Neuronal stem cell (in vitro differentiated cells): ENCODE data around the gene PGA4.
A peak's percentile ranks its signal among the peaks of the same experiment; 100 is the strongest.

Experiments used
- DNase-seq: peaks from one replicate; pipeline ENCODE4 v3.0.0-alpha.2; 2013; ENCODE audit warnings: low spot score
- H2AFZ ChIP-seq: one replicate; pipeline ENCODE4 v1.6.1; 2013; ENCODE audit warnings: mild to moderate bottlenecking, low read length, inconsistent platforms
- H2AK5ac ChIP-seq: 2 replicates; pipeline ENCODE4 v1.6.1; 2013; ENCODE audit warnings: low read depth, mild to moderate bottlenecking, inconsistent platforms, low read length, moderate library complexity, mixed read lengths
- H2BK120ac ChIP-seq: 2 replicates; pipeline ENCODE4 v1.6.1; 2013; ENCODE audit warnings: low read depth, mild to moderate bottlenecking, inconsistent platforms, low read length, moderate library complexity, mixed read lengths
- H2BK12ac ChIP-seq: one replicate; pipeline ENCODE4 v1.6.1; 2013; ENCODE audit warnings: low read length, inconsistent platforms
- H2BK15ac ChIP-seq: 2 replicates; pipeline ENCODE4 v1.6.1; 2013; ENCODE audit warnings: mild to moderate bottlenecking, low read length, inconsistent platforms, mixed read lengths
- H2BK5ac ChIP-seq: one replicate; pipeline ENCODE4 v1.6.1; 2013; ENCODE audit warnings: inconsistent platforms, mild to moderate bottlenecking, low read length, moderate library complexity
- H3K14ac ChIP-seq: one replicate; pipeline ENCODE4 v1.6.1; 2013; ENCODE audit warnings: low read length, inconsistent platforms
- H3K18ac ChIP-seq: 2 replicates; pipeline ENCODE4 v1.6.1; 2013; ENCODE audit warnings: low read length, inconsistent platforms
- H3K23ac ChIP-seq: 2 replicates; pipeline ENCODE4 v1.6.1; 2013; ENCODE audit warnings: low read depth, mild to moderate bottlenecking, mixed read lengths, low read length, inconsistent platforms; ENCODE audit not compliant: poor library complexity
- H3K27ac ChIP-seq: replicated peaks from 3 replicates; pipeline ENCODE4 v1.5.1; 2013; ENCODE audit warnings: low read length, inconsistent platforms
- H3K27me3 ChIP-seq, 3 experiments: 2 replicates each; pipeline ENCODE4 v1.6.1; 2013; ENCODE audit warnings: low read length in 3 of 3, mild to moderate bottlenecking in 2 of 3, inconsistent platforms in 1 of 3, low read depth in 1 of 3, mixed read lengths in 1 of 3, moderate library complexity in 1 of 3; ENCODE audit not compliant: control insufficient read depth in 3 of 3, insufficient read depth in 3 of 3
- H3K36me3 ChIP-seq, 2 donors: replicated peaks in 1 of 2; 2 replicates each; pipeline ENCODE4 v1.6.1; 2013; ENCODE audit warnings: low read length in 2 of 2; ENCODE audit not compliant: control insufficient read depth in 2 of 2, insufficient read depth in 2 of 2
- H3K4ac ChIP-seq: 2 replicates; pipeline ENCODE4 v1.6.1; 2013; ENCODE audit warnings: inconsistent platforms, mild to moderate bottlenecking, low read length, moderate library complexity
- H3K4me1 ChIP-seq, 2 donors: 1 replicate in 1 of 2; 2 replicates in 1 of 2; pipeline ENCODE4 v1.6.1; 2013; ENCODE audit warnings: low read length in 2 of 2, low read depth in 1 of 2; ENCODE audit not compliant: control insufficient read depth in 2 of 2, insufficient read depth in 1 of 2
- H3K4me2 ChIP-seq: one replicate; pipeline ENCODE4 v1.6.1; 2013; ENCODE audit warnings: mild to moderate bottlenecking, low read length, inconsistent platforms; ENCODE audit not compliant: insufficient read depth, poor library complexity, severe bottlenecking
- H3K4me3 ChIP-seq, 2 donors: 2 replicates each; pipeline ENCODE4 v1.5.1; 2013; ENCODE audit warnings: low read length in 2 of 2, mild to moderate bottlenecking in 2 of 2, inconsistent platforms in 1 of 2, moderate library complexity in 1 of 2
- H3K79me1 ChIP-seq: one replicate; pipeline ENCODE4 v1.6.1; 2013; ENCODE audit warnings: low read depth, mild to moderate bottlenecking, inconsistent platforms, low read length, moderate library complexity
- H3K9ac ChIP-seq: one replicate; pipeline ENCODE4 v1.6.1; 2013; ENCODE audit warnings: mild to moderate bottlenecking, low read depth, low read length, inconsistent platforms; ENCODE audit not compliant: poor library complexity
- H3K9me3 ChIP-seq, 2 donors: replicated peaks in 1 of 2; 2 replicates each; pipeline versions ENCODE3 to v1.6.1; 2013; ENCODE audit warnings: low read length in 2 of 2, mild to moderate bottlenecking in 2 of 2, inconsistent platforms in 1 of 2, low read depth in 1 of 2, mixed read lengths in 1 of 2, moderate library complexity in 1 of 2; ENCODE audit not compliant: control insufficient read depth in 2 of 2, insufficient read depth in 1 of 2
- H4K8ac ChIP-seq: one replicate; pipeline ENCODE4 v1.6.1; 2013; ENCODE audit warnings: low read depth, mild to moderate bottlenecking, inconsistent platforms, low read length, moderate library complexity
- H4K91ac ChIP-seq: one replicate; pipeline ENCODE4 v1.6.1; 2013; ENCODE audit warnings: low read length, low read depth, mild to moderate bottlenecking, inconsistent platforms; ENCODE audit not compliant: poor library complexity
- WGBS, 2 donors: extraction: QIAGEN DNeasy Blood & Tissue Kit; methylation state at CpG; one replicate each; pipeline ENCODE4 v1.1.7; 2013; ENCODE audit warnings: missing lambda C conversion rate in 2 of 2, mixed read lengths in 1 of 2; ENCODE audit not compliant: insufficient read length in 2 of 2, insufficient replicate concordance in 1 of 2; ENCODE audit errors: extremely low coverage in 2 of 2; 5-methylcytosine and 5-hydroxymethylcytosine counted together

PGA4 gene

DNA sequence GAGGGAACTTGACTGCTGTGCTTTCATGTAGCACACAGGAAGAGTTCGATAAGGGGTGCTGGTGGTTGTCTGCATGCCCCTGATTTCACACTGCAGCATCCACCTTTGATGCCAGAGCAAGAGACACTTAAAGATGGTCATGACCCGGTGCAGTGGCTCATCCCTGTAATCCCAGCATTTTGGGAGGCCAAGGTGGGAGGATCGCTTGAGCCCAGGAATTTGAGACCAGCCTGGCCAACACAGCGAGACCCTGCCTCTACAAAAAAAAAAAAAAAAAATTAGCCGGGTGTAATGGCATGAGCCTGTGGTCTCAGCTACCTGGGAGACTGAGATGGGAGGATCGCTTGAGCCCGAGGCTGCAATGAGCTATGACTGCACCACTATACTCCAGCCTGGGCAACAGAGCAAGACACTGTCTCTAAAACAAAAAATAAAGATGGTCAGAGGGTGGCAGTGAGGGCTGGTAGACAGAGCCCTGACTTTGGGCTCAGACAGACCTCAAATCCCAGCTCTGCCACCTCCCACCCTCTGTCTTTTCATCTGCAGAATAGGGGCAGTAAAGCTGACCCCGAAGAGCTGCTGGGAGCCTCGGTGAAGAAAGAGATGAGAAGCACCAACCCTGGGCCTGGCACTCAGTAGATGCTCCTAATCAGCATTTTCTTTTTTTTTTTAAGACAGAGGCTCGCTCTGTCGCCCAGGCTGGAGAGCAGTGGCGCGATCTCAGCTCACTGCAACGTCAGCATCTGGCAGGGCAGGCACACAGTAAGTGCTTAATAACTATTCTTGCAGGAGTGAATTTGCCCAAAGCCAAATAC is 55.2 kb downstream of the PGA4 start:
- H3K4ac ChIP-seq: no peak overlapping the region
- no peak overlapping the region for H3K4me3 ChIP-seq
- peaks cover 0 to 38% of the 10 kb centered on the region in 2 donors for H3K36me3 ChIP-seq
- no peak overlapping the region for H2BK5ac ChIP-seq
- H3K4me2 ChIP-seq: no peak overlapping the region
- H3K23ac ChIP-seq: no peak overlapping the region
- H3K4me1 ChIP-seq: peaks cover 3 to 6% of the 10 kb centered on the region in 2 donors
- no peak overlapping the region for H4K91ac ChIP-seq
- H3K14ac ChIP-seq: no peak overlapping the region
- no peak overlapping the region for H2BK12ac ChIP-seq
- H2AK5ac ChIP-seq: no peak overlapping the region
- no peak for DNase-seq
- no peak overlapping the region for H3K27ac ChIP-seq
- H4K8ac ChIP-seq: no peak overlapping the region
- H2AFZ ChIP-seq: peak overlapping the region; percentile 21
- no peak overlapping the region for H3K9ac ChIP-seq
- no peaks in the 10 kb centered on the region for H3K27me3 ChIP-seq
- no peak overlapping the region for H2BK120ac ChIP-seq
- no peak overlapping the region for H2BK15ac ChIP-seq
- no peak overlapping the region for H3K18ac ChIP-seq
- no peaks in the 10 kb centered on the region for H3K9me3 ChIP-seq
- H3K79me1 ChIP-seq: no peaks in the 10 kb centered on the region
- no CpG with 5 or more reads among the region's 14 CpGs for WGBS, 2 donors

DNA sequence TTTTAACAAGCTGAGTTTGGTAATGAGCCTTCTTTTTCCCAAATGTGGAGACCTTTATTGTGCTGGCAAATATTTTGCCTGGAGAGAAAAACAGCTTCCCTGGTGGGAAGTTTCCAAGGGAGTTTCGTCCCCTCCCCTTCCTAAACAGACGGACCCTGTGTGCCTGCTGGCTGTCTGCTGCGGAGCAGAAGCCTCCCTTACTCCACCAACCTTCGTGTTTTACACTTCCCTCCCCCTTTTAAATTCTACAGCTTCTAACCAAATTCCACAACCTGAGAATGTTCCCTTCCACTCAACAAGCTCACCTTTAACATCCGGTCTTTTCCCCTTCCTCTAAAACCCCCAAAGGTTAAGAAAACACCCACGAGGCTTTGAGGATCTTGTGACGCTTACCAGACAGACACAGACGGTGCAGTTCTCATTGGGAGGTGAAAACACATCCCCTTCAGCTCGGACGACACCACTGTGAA is 55.9 kb downstream of the PGA4 start:
- WGBS, 2 donors: no CpG with 5 or more reads among the region's 10 CpGs
- peaks cover 0 to 32% of the 10 kb centered on the region in 2 donors for H3K36me3 ChIP-seq
- no peak overlapping the region for H3K4me3 ChIP-seq

DNA sequence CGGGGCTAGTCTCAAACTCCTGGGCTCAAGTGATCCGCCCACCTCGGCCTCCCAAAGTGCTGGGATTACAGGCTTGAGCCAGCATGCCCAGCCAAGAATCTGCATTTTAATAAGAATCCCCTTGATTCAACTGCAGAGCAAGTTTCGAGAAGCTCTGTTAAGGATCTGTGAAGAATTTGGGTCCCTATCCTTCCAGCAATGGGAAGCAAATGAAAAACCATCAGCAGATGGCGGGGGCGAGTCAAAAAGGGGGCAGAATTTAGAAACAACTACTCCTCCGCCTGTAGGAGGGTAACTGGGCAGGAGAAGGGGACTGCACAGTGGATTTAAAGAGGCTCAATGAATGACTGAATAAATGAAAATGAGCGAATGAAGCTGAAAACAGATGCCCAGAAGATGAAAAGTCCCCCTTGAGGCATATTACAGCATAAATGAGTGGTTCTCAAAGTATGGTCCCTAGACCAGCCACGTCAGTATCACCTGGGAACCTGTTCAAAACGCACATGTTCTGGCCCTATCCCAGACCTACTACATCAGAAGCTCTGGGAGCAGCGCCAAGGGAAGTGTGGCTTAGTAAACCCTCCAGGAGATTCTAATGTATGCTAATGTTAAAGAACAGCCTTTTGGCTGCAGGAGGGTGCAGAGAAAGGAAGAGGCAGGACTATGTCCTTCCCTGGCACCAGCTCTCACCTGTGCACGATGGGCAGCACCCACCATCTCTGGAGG is 58.0 kb downstream of the PGA4 start:
- no peaks in the 10 kb centered on the region for H3K79me1 ChIP-seq
- H3K14ac ChIP-seq: no peak overlapping the region
- no peak overlapping the region for H3K4ac ChIP-seq
- H2BK15ac ChIP-seq: no peak overlapping the region
- DNase-seq: no peak
- no peak overlapping the region for H3K4me2 ChIP-seq
- H4K91ac ChIP-seq: no peak overlapping the region
- no peak overlapping the region for H3K4me3 ChIP-seq
- no peaks in the 10 kb centered on the region for H3K9me3 ChIP-seq
- peaks cover 0 to 27% of the 10 kb centered on the region in 2 donors for H3K36me3 ChIP-seq
- WGBS, 2 donors: no CpG with 5 or more reads among the region's 12 CpGs
- H4K8ac ChIP-seq: no peak overlapping the region
- H2AK5ac ChIP-seq: no peak overlapping the region
- H3K9ac ChIP-seq: no peak overlapping the region
- H3K4me1 ChIP-seq: peaks cover 3 to 6% of the 10 kb centered on the region in 2 donors
- no peak overlapping the region for H3K23ac ChIP-seq
- H2BK5ac ChIP-seq: no peak overlapping the region
- H2AFZ ChIP-seq: no peak overlapping the region
- H3K18ac ChIP-seq: no peak overlapping the region
- H2BK120ac ChIP-seq: no peak overlapping the region
- no peaks in the 10 kb centered on the region for H3K27me3 ChIP-seq
- no peak overlapping the region for H2BK12ac ChIP-seq
- H3K27ac ChIP-seq: no peak overlapping the region

More for the DNA sequence above, 55.9 kb downstream of the PGA4 start:
- Histone ChIP-seq H3K18ac (no peak overlapping the region), H2BK12ac (no peak overlapping the region), H2BK5ac (no peak overlapping the region), H2AFZ (peak overlapping the region; percentile 21), H3K9ac (no peak overlapping the region), H3K27ac (no peak overlapping the region), H2BK120ac (no peak overlapping the region), H3K4ac (no peak overlapping the region), H3K14ac (no peak overlapping the region), H2BK15ac (no peak overlapping the region), H4K91ac (no peak overlapping the region), H3K23ac (no peak overlapping the region), H3K27me3 (no peaks in the 10 kb centered on the region), H4K8ac (no peak overlapping the region), H3K4me2 (no peak overlapping the region), H3K9me3 (no peaks in the 10 kb centered on the region), H2AK5ac (no peak overlapping the region), H3K4me1 (peaks cover 3 to 6% of the 10 kb centered on the region in 2 donors), H3K79me1 (no peaks in the 10 kb centered on the region)
- DNase-seq: no peak
